ENCODE data around the gene SRPX.

Gene SRPX

GRCh38 chrX:38106991-38107655, 113.5 kb downstream of the SRPX start:
- Mint-ChIP-seq H3K36me3 (ENCODE audit: insufficient read depth) (peaks cover 3% of the 10 kb centered on the region), H3K27me3 (peaks cover 0 to 5% of the 10 kb centered on the region in 2 donors), H3K4me1 (ENCODE audit: low read depth in 2 of 2) (peaks cover 0 to 4% of the 10 kb centered on the region in 2 donors), H3K9me3 (no peaks in the 10 kb centered on the region), H3K27ac (no peak overlapping the region), H3K4me3 (no peak overlapping the region)
- DNase-seq (no peak), ATAC-seq (replicated peaks) (no peak)

GRCh38 chrX:38105216-38105725, 115.4 kb downstream of the SRPX start:
- Mint-ChIP-seq H3K27me3 (peaks cover 0 to 5% of the 10 kb centered on the region in 2 donors), H3K27ac (no peak overlapping the region), H3K9me3 (no peaks in the 10 kb centered on the region), H3K4me1 (ENCODE audit: low read depth in 2 of 2) (peaks cover 0 to 4% of the 10 kb centered on the region in 2 donors), H3K4me3 (no peak overlapping the region), H3K36me3 (ENCODE audit: insufficient read depth) (peaks cover 3% of the 10 kb centered on the region)
- DNase-seq (no peak), ATAC-seq (replicated peaks) (no peak)

GRCh38 chrX:38103857-38104812, 116.5 kb downstream of the SRPX start:
- DNase-seq, result no peak
- peak; percentile 63 for ATAC-seq (replicated peaks)
- H3K27ac Mint-ChIP-seq, result no peak overlapping the region
- peaks cover 0 to 4% of the 10 kb centered on the region in 2 donors for H3K4me1 Mint-ChIP-seq (ENCODE audit: low read depth in 2 of 2)
- H3K4me3 Mint-ChIP-seq, result no peak overlapping the region
- peaks cover 0 to 5% of the 10 kb centered on the region in 2 donors for H3K27me3 Mint-ChIP-seq
- H3K36me3 Mint-ChIP-seq (ENCODE audit: insufficient read depth), result peaks cover 3% of the 10 kb centered on the region
- no peaks in the 10 kb centered on the region for H3K9me3 Mint-ChIP-seq

- H3K36me3 Mint-ChIP-seq (ENCODE audit: insufficient read depth), result peaks cover 3% of the 10 kb centered on the region
- no peak overlapping the region for H3K4me3 Mint-ChIP-seq
- peaks cover 0 to 4% of the 10 kb centered on the region in 2 donors for H3K4me1 Mint-ChIP-seq (ENCODE audit: low read depth in 2 of 2)
- H3K9me3 Mint-ChIP-seq, result no peaks in the 10 kb centered on the region
- no peak overlapping the region for H3K27ac Mint-ChIP-seq
- H3K27me3 Mint-ChIP-seq, result peaks cover 0 to 5% of the 10 kb centered on the region in 2 donors
- ATAC-seq (replicated peaks), result no peak
- no peak for DNase-seq
Measured at GRCh38 chrX:38102875-38103274, 117.8 kb downstream of the SRPX start.

GRCh38 chrX:38102240-38102639, 118.4 kb downstream of the SRPX start:
- H3K36me3 Mint-ChIP-seq (ENCODE audit: insufficient read depth), result peaks cover 3% of the 10 kb centered on the region
- no peak overlapping the region for H3K27ac Mint-ChIP-seq
- DNase-seq (no peak), ATAC-seq (replicated peaks) (no peak)
- no peaks in the 10 kb centered on the region for H3K9me3 Mint-ChIP-seq
- H3K27me3 Mint-ChIP-seq, result peaks cover 0 to 5% of the 10 kb centered on the region in 2 donors
- peaks cover 0 to 4% of the 10 kb centered on the region in 2 donors for H3K4me1 Mint-ChIP-seq (ENCODE audit: low read depth in 2 of 2)
- H3K4me3 Mint-ChIP-seq, result no peak overlapping the region

- Mint-ChIP-seq H3K27me3 (peaks cover 0 to 5% of the 10 kb centered on the region in 2 donors), H3K9me3 (no peaks in the 10 kb centered on the region), H3K4me3 (no peak overlapping the region), H3K4me1 (ENCODE audit: low read depth in 2 of 2) (peaks cover 0 to 4% of the 10 kb centered on the region in 2 donors), H3K36me3 (ENCODE audit: insufficient read depth) (peaks cover 3% of the 10 kb centered on the region), H3K27ac (no peak overlapping the region)
- DNase-seq (no peak), ATAC-seq (replicated peaks) (no peak)
Measured at GRCh38 chrX:38099688-38100087, 121.0 kb downstream of the SRPX start.

All from effector memory CD8-positive, alpha-beta T cell (primary cell).